ENCODE measurements around the gene COBL. TPM values are rescaled to one million over a fixed set of nuclear protein-coding genes. Genes with fewer than 3 reads are reported as not detected.

The COBL gene
- polyA plus RNA-seq, 3 donors: not detected

DNA sequence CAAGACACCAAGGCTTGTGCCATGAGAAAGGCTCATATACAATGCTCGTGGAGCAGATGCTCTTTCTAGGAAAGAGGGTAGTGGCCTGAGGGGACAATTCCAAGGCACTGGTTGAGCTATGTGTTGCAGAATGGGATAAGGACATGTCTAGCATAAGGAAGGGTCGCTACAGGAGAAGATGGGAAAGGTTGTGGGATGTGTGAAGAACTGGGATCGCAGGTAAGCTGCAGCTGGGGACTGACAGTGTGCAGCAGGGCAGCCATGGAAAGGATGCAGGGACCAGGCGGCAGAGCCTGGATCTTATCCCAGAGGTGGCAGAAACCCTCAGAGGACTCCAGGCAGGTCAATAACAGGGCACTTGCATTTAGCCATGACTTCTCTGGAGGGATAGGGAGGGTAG lies 56.1 kb downstream of the COBL start:
- no peaks in the 10 kb centered on the region for H3K36me3 ChIP-seq (replicated peaks in 1 of 2; ENCODE audit: control insufficient read depth in 1 of 2, insufficient read depth in 2 of 2, low read length in 2 of 2)
- no peak overlapping the region for H3K4me2 ChIP-seq (replicated peaks; ENCODE audit: extremely low read depth, low read length, poor library complexity, severe bottlenecking)
- no peak overlapping the region for H3K4me3 ChIP-seq (replicated peaks in 1 of 3; ENCODE audit: low read depth in 2 of 3, low read length in 3 of 3)
- Mint-ChIP-seq H3K27ac (no peak overlapping the region), H3K36me3 (no peaks in the 10 kb centered on the region), H3K27me3 (ENCODE audit: low read depth in 3 of 3) (peaks cover 0 to 5% (median 2%) of the 10 kb centered on the region in 3 donors), H3K4me1 (peaks cover 2% of the 10 kb centered on the region), H3K9me3 (peaks cover 0 to 9% (median 0%) of the 10 kb centered on the region in 7 donors), H3K4me3 (no peak overlapping the region)
- intact Hi-C loops (cut with micrococcal nuclease): no loop called here
- H2AFZ ChIP-seq (ENCODE audit: insufficient read depth, low read depth, low read length, poor library complexity, severe bottlenecking): no peak overlapping the region
- TF ChIP-seq CTCF (IDR thresholded peaks at IDR 0.05): no peak
- H3K27me3 ChIP-seq (ENCODE audit: control insufficient read depth in 2 of 2, insufficient read depth in 2 of 2, low read length in 2 of 2): no peaks in the 10 kb centered on the region
- WGBS (ENCODE audit: insufficient coverage): 82% methylated on average over 4 of the region's 4 CpGs
- H3K9ac ChIP-seq (ENCODE audit: insufficient read depth, low read length, poor library complexity, severe bottlenecking): no peak overlapping the region
- no peaks in the 10 kb centered on the region for H4K20me1 ChIP-seq (ENCODE audit: insufficient read depth, low read length)
- no peak overlapping the region for H3K27ac ChIP-seq (ENCODE audit: low read depth in 1 of 2, low read length in 2 of 2)
- no peak for DNase-seq
- no peaks in the 10 kb centered on the region for H3K9me3 ChIP-seq (replicated peaks in 1 of 2; ENCODE audit: control insufficient read depth in 1 of 2, insufficient read depth in 1 of 2, low read length in 2 of 2)
- H3K4me1 ChIP-seq (ENCODE audit: control insufficient read depth in 1 of 2, insufficient read depth in 2 of 2, low read length in 2 of 2): no peaks in the 10 kb centered on the region
- no peaks in the 10 kb centered on the region for H3K79me2 ChIP-seq (ENCODE audit: insufficient read depth, low read length)

GRCh38 chr7:51259766-51260165 lies 56.8 kb downstream of the COBL start:
- Histone ChIP-seq H3K9ac (ENCODE audit: insufficient read depth, low read length, poor library complexity, severe bottlenecking) (no peak overlapping the region), H3K27ac (ENCODE audit: low read depth in 1 of 2, low read length in 2 of 2) (no peak overlapping the region), H3K4me1 (ENCODE audit: control insufficient read depth in 1 of 2, insufficient read depth in 2 of 2, low read length in 2 of 2) (no peaks in the 10 kb centered on the region), H3K4me2 (replicated peaks; ENCODE audit: extremely low read depth, low read length, poor library complexity, severe bottlenecking) (no peak overlapping the region), H3K9me3 (replicated peaks in 1 of 2; ENCODE audit: control insufficient read depth in 1 of 2, insufficient read depth in 1 of 2, low read length in 2 of 2) (no peaks in the 10 kb centered on the region), H3K4me3 (replicated peaks in 1 of 3; ENCODE audit: low read depth in 2 of 3, low read length in 3 of 3) (no peak overlapping the region), H4K20me1 (ENCODE audit: insufficient read depth, low read length) (no peaks in the 10 kb centered on the region), H2AFZ (ENCODE audit: insufficient read depth, low read depth, low read length, poor library complexity, severe bottlenecking) (no peak overlapping the region), H3K27me3 (ENCODE audit: control insufficient read depth in 2 of 2, insufficient read depth in 2 of 2, low read length in 2 of 2) (no peaks in the 10 kb centered on the region), H3K79me2 (ENCODE audit: insufficient read depth, low read length) (no peaks in the 10 kb centered on the region), H3K36me3 (replicated peaks in 1 of 2; ENCODE audit: control insufficient read depth in 1 of 2, insufficient read depth in 2 of 2, low read length in 2 of 2) (no peaks in the 10 kb centered on the region)
- peaks cover 0 to 9% (median 0%) of the 10 kb centered on the region in 7 donors for H3K9me3 Mint-ChIP-seq
- no peak for DNase-seq
- intact Hi-C loops (cut with micrococcal nuclease): no loop called here
- peaks cover 0 to 4% (median 4%) of the 10 kb centered on the region in 3 donors for H3K27me3 Mint-ChIP-seq (ENCODE audit: low read depth in 3 of 3)
- no peak overlapping the region for H3K4me3 Mint-ChIP-seq
- no peak for TF ChIP-seq CTCF (IDR thresholded peaks at IDR 0.05)
- H3K4me1 Mint-ChIP-seq: peaks cover 2% of the 10 kb centered on the region
- no peak overlapping the region for H3K27ac Mint-ChIP-seq
- WGBS (ENCODE audit: insufficient coverage): 100% methylated on average over 3 of the region's 4 CpGs
- no peaks in the 10 kb centered on the region for H3K36me3 Mint-ChIP-seq

Measured in CD14-positive monocyte (primary cell).